MM.1S (cell line): ENCODE data around the gene STEAP2.

Experiments
- DNase-seq: peaks from one replicate; pipeline ENCODE4 v3.0.0-alpha.2; 2015
- H2AFZ ChIP-seq: fragments of 300-600 bp; sonication (generic); 2 replicates; pipeline ENCODE4 v1.6.0; 2016; ENCODE audit warnings: antibody characterized with exemption, low read length
- H3F3A ChIP-seq: fragments of 300-600 bp; sonication (generic); 2 replicates; pipeline ENCODE4 v1.6.1; 2016; ENCODE audit warnings: mild to moderate bottlenecking, antibody characterized with exemption, low read length, moderate library complexity, mixed read lengths; ENCODE audit not compliant: insufficient read depth
- H3K27ac ChIP-seq: fragments of 300-600 bp; sonication (generic); 2 replicates; pipeline ENCODE4 v1.5.1; 2016; ENCODE audit warnings: mild to moderate bottlenecking, low read length
- H3K27me3 ChIP-seq: fragments of 300-600 bp; sonication (generic); replicated peaks from 2 replicates; pipeline ENCODE4 v1.6.0; 2016; ENCODE audit warnings: low read length; ENCODE audit not compliant: insufficient read depth
- H3K36me3 ChIP-seq: fragments of 300-600 bp; sonication (generic); replicated peaks from 2 replicates; pipeline ENCODE4 v1.6.1; 2016; ENCODE audit warnings: mild to moderate bottlenecking, low read length, mixed read lengths; ENCODE audit not compliant: insufficient read depth
- H3K4me1 ChIP-seq: fragments of 300-600 bp; sonication (generic); 2 replicates; pipeline ENCODE4 v1.6.1; 2016; ENCODE audit warnings: low read length, mixed read lengths
- H3K4me2 ChIP-seq: fragments of 300-600 bp; sonication (generic); 2 replicates; pipeline ENCODE4 v1.6.0; 2016; ENCODE audit warnings: low read depth, low read length
- H3K4me3 ChIP-seq: fragments of 300-600 bp; sonication (generic); 2 replicates; pipeline ENCODE4 v1.5.1; 2016; ENCODE audit warnings: low read length, mixed read lengths
- H3K79me2 ChIP-seq: fragments of 300-600 bp; sonication (generic); 2 replicates; pipeline ENCODE4 v1.6.1; 2016; ENCODE audit warnings: mixed run types, low read length, mixed read lengths
- H3K9ac ChIP-seq: fragments of 300-600 bp; sonication (generic); 2 replicates; pipeline ENCODE4 v1.6.1; 2016; ENCODE audit warnings: low read length, mixed read lengths
- H3K9me2 ChIP-seq: fragments of 300-600 bp; sonication (generic); replicated peaks from 2 replicates; pipeline ENCODE4 v1.6.1; 2016; ENCODE audit warnings: mild to moderate bottlenecking, low read length, mixed read lengths; ENCODE audit not compliant: insufficient read depth
- H3K9me3 ChIP-seq: fragments of 300-600 bp; sonication (generic); replicated peaks from 2 replicates; pipeline ENCODE4 v1.6.1; 2016; ENCODE audit warnings: mild to moderate bottlenecking, low read length, mixed read lengths; ENCODE audit not compliant: insufficient read depth
- H4K20me1 ChIP-seq: fragments of 300-600 bp; sonication (generic); 2 replicates; pipeline ENCODE4 v1.6.1; 2016; ENCODE audit warnings: mild to moderate bottlenecking, low read length, moderate library complexity, mixed read lengths; ENCODE audit not compliant: insufficient read depth
- CTCF ChIP-seq: fragments of 300-600 bp; sonication (generic); IDR thresholded peaks from 2 replicates; pipeline ENCODE4 v1.5.1; 2016; ENCODE audit warnings: antibody characterized with exemption, low read length, mixed read lengths
- EZH2 ChIP-seq: fragments of 300-600 bp; sonication (generic); optimal IDR thresholded peaks from 2 replicates; pipeline ENCODE3; 2017; ENCODE audit warnings: low read depth, mild to moderate bottlenecking, antibody characterized with exemption, low read length, mixed read lengths
- EZH2phosphoT487 ChIP-seq: fragments of 300-600 bp; sonication (generic); IDR thresholded peaks from 2 replicates; pipeline ENCODE4 v1.6.1; 2018; ENCODE audit warnings: antibody characterized with exemption, low read length

STEAP2 gene

GRCh38 chr7:90191648-90192047 lies 19.9 kb upstream of the STEAP2 start:
- no peaks in the 10 kb centered on the region for H3K9me2 ChIP-seq
- no peaks in the 10 kb centered on the region for H3K9me3 ChIP-seq
- DNase-seq: no peak
- 0 out of 2 replicates have a peak, but pooled peaks cover 7% of the 10 kb centered on the region for H3K4me1 ChIP-seq
- no peaks in the 10 kb centered on the region for H3K27me3 ChIP-seq
- no peak overlapping the region for H3K4me2 ChIP-seq
- no peaks in the 10 kb centered on the region for H3K36me3 ChIP-seq
- H3F3A ChIP-seq: no peaks in the 10 kb centered on the region
- no peak overlapping the region for H3K9ac ChIP-seq
- no peak overlapping the region for H3K4me3 ChIP-seq
- no peak overlapping the region for H3K27ac ChIP-seq
- H4K20me1 ChIP-seq: no peaks in the 10 kb centered on the region
- H3K79me2 ChIP-seq: no peaks in the 10 kb centered on the region
- no peak overlapping the region for H2AFZ ChIP-seq
- TF ChIP-seq EZH2phosphoT487 (no peak), CTCF (no peak), EZH2 (no peak)

- Histone ChIP-seq H2AFZ (no peak overlapping the region), H3K9me2 (no peaks in the 10 kb centered on the region), H3K9me3 (no peaks in the 10 kb centered on the region), H3F3A (no peaks in the 10 kb centered on the region), H3K27ac (no peak overlapping the region), H3K9ac (no peak overlapping the region), H3K79me2 (no peaks in the 10 kb centered on the region), H3K4me3 (no peak overlapping the region), H3K36me3 (no peaks in the 10 kb centered on the region), H3K4me2 (peak overlapping the region; percentile 37; the same call in 1 of the 2 replicates), H3K4me1 (0 out of 2 replicates have a peak, but pooled peaks cover 7% of the 10 kb centered on the region), H4K20me1 (no peaks in the 10 kb centered on the region), H3K27me3 (no peaks in the 10 kb centered on the region)
- DNase-seq: peak; percentile 26
- TF ChIP-seq EZH2phosphoT487 (no peak), EZH2 (no peak), CTCF (no peak)
Measured at GRCh38 chr7:90192876-90193750, 18.4 kb upstream of the STEAP2 start.

GRCh38 chr7:90194911-90195809 lies 16.4 kb upstream of the STEAP2 start:
- H3K27me3 ChIP-seq: no peaks in the 10 kb centered on the region
- TF ChIP-seq CTCF: no peak
- no peak for TF ChIP-seq EZH2phosphoT487
- TF ChIP-seq EZH2: no peak
- DNase-seq: no peak

More at GRCh38 chr7:90194911-90195809, 16.4 kb upstream of the STEAP2 start:
- no peaks in the 10 kb centered on the region for H3K9me3 ChIP-seq
- H3K4me1 ChIP-seq: 0 out of 2 replicates have a peak, but pooled peaks cover 7% of the 10 kb centered on the region
- H3K36me3 ChIP-seq: no peaks in the 10 kb centered on the region
- H4K20me1 ChIP-seq: no peaks in the 10 kb centered on the region
- no peaks in the 10 kb centered on the region for H3F3A ChIP-seq
- no peak overlapping the region for H3K4me2 ChIP-seq
- no peak overlapping the region for H2AFZ ChIP-seq
- no peaks in the 10 kb centered on the region for H3K9me2 ChIP-seq
- H3K9ac ChIP-seq: no peak overlapping the region
- no peak overlapping the region for H3K4me3 ChIP-seq
- no peaks in the 10 kb centered on the region for H3K79me2 ChIP-seq
- H3K27ac ChIP-seq: no peak overlapping the region
